ENCODE measurements around the gene OSR1. TPM values are rescaled to one million over a fixed set of nuclear protein-coding genes. Genes with fewer than 3 reads are reported as not detected.

Gene OSR1
- total and polyA plus RNA-seq, 9 of the 15 experiments (the other 6 are each of a cell fraction or from before 2014, with no cell fraction given) = not detected

DNA sequence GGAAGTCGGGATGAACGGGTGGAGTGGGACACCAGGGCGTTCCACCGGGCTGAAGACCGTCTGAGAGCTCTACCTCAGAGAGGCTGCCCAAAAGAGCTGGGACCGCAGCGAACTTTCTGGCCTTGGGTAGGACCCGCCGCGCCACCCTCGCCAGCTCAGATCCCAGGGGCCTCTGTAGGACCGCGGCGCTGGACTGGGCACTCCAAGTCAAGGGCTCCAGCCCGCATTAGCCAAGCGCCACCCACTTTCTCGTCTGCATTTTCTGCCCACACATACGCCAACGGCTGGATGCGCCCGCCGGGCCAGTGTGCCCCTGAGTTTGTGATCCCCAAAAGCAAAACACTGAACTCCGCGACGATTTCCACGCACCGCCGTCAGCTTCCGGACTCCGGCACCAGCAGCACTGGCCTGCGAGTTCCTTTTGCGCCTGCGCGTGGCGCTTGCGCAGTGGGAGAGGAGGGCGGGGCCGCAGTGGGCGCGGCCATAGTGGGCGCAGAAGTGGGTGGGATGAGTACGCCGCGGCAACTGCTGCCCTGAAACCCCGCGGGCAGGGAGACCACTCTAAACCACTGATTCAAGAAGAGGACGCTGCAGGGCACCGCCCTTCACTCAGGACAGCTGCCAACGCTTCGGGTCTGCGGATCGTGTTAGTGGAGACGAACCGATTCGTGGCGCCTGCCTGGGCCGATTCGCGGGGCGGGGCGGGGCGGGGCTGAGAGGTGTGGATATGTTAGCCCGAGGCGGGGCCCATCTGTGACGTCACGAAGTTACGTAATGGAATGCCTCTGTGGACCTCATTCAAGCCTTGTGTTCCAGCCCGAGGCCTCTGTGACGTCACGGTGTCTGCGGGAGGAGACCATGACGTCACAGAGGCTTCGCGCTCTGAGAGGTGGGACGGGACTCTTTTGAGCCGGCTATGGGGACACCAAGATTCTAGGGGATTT is 10.5 kb downstream of the OSR1 start (continued):
- no peak for TF ChIP-seq TGIF2 (CRISPR knock-in tag; IDR thresholded peaks at IDR 0.05)
- peak in 1 of 2 experiments; percentile 94; a peak in 3 of 4 replicates for TF ChIP-seq RCOR1 (IDR thresholded peaks at IDR 0.05; ENCODE audit: borderline replicate concordance in 1 of 2, low read depth in 2 of 2, low read length in 2 of 2)
- no peak for TF ChIP-seq CREB5 (CRISPR knock-in tag; IDR thresholded peaks at IDR 0.05)
- TF ChIP-seq, protein P1, sequence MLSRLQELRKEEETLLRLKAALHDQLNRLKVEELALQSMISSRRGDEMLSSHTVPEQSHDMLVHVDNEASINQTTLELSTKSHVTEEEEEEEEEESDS (CRISPR knock-in tag; IDR thresholded peaks at IDR 0.05) = no peak
- TF ChIP-seq NCOA1 (IDR thresholded peaks at IDR 0.05; ENCODE audit: low read depth) = peak; percentile 99
- no peak for TF ChIP-seq BRD9 (IDR thresholded peaks at IDR 0.05; ENCODE audit: low read depth, partially characterized antibody)
- TF ChIP-seq ZNF76 (CRISPR knock-in tag; IDR thresholded peaks at IDR 0.05; ENCODE audit: borderline replicate concordance) = no peak
- no peak for TF ChIP-seq ARID1B (IDR thresholded peaks at IDR 0.05)
- TF ChIP-seq NFE2 (IDR thresholded peaks at IDR 0.05; ENCODE audit: low read depth) = no peak
- no peak for TF ChIP-seq PKNOX1 (IDR thresholded peaks at IDR 0.05)
- TF ChIP-seq, protein P2, sequence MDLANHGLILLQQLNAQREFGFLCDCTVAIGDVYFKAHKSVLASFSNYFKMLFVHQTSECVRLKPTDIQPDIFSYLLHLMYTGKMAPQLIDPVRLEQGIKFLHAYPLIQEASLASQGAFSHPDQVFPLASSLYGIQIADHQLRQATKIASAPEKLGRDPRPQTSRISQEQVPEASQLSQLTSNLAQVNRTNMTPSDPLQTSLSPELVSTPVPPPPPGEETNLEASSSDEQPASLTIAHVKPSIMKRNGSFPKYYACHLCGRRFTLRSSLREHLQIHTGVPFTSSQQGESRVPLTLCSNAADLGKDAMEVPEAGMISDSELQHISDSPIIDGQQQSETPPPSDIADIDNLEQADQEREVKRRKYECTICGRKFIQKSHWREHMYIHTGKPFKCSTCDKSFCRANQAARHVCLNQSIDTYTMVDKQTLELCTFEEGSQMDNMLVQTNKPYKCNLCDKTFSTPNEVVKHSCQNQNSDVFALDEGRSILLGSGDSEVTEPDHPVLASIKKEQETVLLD (IDR thresholded peaks at IDR 0.05) = peak; percentile 95
- TF ChIP-seq, protein P3, sequence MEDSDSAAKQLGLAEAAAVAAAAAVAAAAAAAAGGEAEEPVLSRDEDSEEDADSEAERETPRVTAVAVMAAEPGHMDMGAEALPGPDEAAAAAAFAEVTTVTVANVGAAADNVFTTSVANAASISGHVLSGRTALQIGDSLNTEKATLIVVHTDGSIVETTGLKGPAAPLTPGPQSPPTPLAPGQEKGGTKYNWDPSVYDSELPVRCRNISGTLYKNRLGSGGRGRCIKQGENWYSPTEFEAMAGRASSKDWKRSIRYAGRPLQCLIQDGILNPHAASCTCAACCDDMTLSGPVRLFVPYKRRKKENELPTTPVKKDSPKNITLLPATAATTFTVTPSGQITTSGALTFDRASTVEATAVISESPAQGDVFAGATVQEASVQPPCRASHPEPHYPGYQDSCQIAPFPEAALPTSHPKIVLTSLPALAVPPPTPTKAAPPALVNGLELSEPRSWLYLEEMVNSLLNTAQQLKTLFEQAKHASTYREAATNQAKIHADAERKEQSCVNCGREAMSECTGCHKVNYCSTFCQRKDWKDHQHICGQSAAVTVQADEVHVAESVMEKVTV (CRISPR knock-in tag; IDR thresholded peaks at IDR 0.05) = no peak
